Endothelial cell of umbilical vein (primary cell): ENCODE data around the gene SAMD5. TPM values are rescaled to one million over a fixed set of nuclear protein-coding genes. Genes with fewer than 3 reads are reported as not detected.

Source experiments
- BruUV-seq: library from RNA; stranded (reverse); fragments of 400-500 nt; replicated peaks from 2 replicates; lab custom pipeline; 2021; lab: Mats Ljungman, UMichigan
- CTCF ChIA-PET: fragments of 300-600, 350-600 bp; sonication (Branson Sonifier 250); formaldehyde crosslinking; loops from one replicate; lab custom pipeline; 2021; ENCODE audit warnings: antibody characterized with exemption, inconsistent platforms; lab: Charles Lee
- POLR2A ChIA-PET: fragments of 300-600, 350-600 bp; sonication (Branson Sonifier 250); formaldehyde crosslinking; loops from one replicate; lab custom pipeline; 2021; ENCODE audit warnings: antibody characterized with exemption, inconsistent platforms; lab: Charles Lee
- DNase-seq: peaks from one replicate; pipeline ENCODE4 v3.0.0-alpha.2; 2011; ENCODE audit warnings: low read depth, low spot score
- FAIRE-seq: peaks from 2 replicates; lab custom pipeline; 2011; peaks lifted over from hg19 to GRCh38; lab: Jason Lieb, UNC
- H2AFZ ChIP-seq: 2 replicates; pipeline ENCODE4 v1.6.0; 2012; ENCODE audit warnings: low read depth, low read length, control low read depth, inconsistent platforms
- H3K27ac ChIP-seq: 2 replicates; pipeline ENCODE4 v1.5.1; 2011; ENCODE audit warnings: low read depth, mild to moderate bottlenecking, control low read depth, low read length, moderate library complexity; ENCODE audit not compliant: insufficient read depth
- H3K27me3 ChIP-seq, 2 experiments: 2 replicates each; pipeline versions ENCODE4 v1.6.0 to v1.6.1; 2011; ENCODE audit warnings: low read length in 2 of 2, mixed read lengths in 1 of 2; ENCODE audit not compliant: control insufficient read depth in 2 of 2, insufficient read depth in 2 of 2
- H3K36me3 ChIP-seq, 2 experiments: 2 replicates in 1 of 2; 3 replicates in 1 of 2; pipeline ENCODE4 v1.5.1; 2011; ENCODE audit warnings: low read length in 2 of 2, mild to moderate bottlenecking in 1 of 2, moderate library complexity in 1 of 2; ENCODE audit not compliant: control insufficient read depth in 2 of 2, insufficient read depth in 2 of 2; ENCODE audit errors: extremely low read depth in 1 of 2
- H3K4me1 ChIP-seq: 3 replicates; pipeline ENCODE4 v1.5.1; 2011; ENCODE audit warnings: mild to moderate bottlenecking, low read length; ENCODE audit not compliant: control insufficient read depth, insufficient read depth; ENCODE audit errors: extremely low read depth
- H3K4me2 ChIP-seq: 2 replicates; pipeline ENCODE4 v1.6.1; 2011; ENCODE audit warnings: low read length, control low read depth, mixed read lengths; ENCODE audit not compliant: insufficient read depth
- H3K4me3 ChIP-seq, 3 experiments: fragments of 200-600 bp in 1 of 3; sonication (generic), shearing (Covaris generic) in 1 of 3; replicated peaks in 1 of 3; 2 replicates each; pipeline ENCODE4 v1.5.1; 2011 to 2016; ENCODE audit warnings: control low read depth in 3 of 3, low read length in 3 of 3, mild to moderate bottlenecking in 2 of 3, inconsistent platforms in 1 of 3, low read depth in 1 of 3, moderate library complexity in 1 of 3; ENCODE audit not compliant: insufficient read depth in 1 of 3
- H3K79me2 ChIP-seq: 2 replicates; pipeline ENCODE4 v1.6.0; 2012; ENCODE audit warnings: low read length, inconsistent platforms; ENCODE audit not compliant: control insufficient read depth, insufficient read depth
- H3K9ac ChIP-seq: replicated peaks from 2 replicates; pipeline ENCODE3; 2011; ENCODE audit warnings: low read length, control low read depth; ENCODE audit not compliant: insufficient read depth; ENCODE audit errors: extremely low read depth
- H3K9me1 ChIP-seq: replicated peaks from 3 replicates; pipeline ENCODE4 v1.6.0; 2011; ENCODE audit warnings: mild to moderate bottlenecking, low read length; ENCODE audit not compliant: control insufficient read depth, insufficient read depth; ENCODE audit errors: extremely low read depth
- H3K9me3 ChIP-seq: replicated peaks from 2 replicates; pipeline ENCODE4 v1.5.1; 2012; ENCODE audit warnings: low read length, inconsistent platforms; ENCODE audit not compliant: control insufficient read depth, insufficient read depth
- H4K20me1 ChIP-seq: replicated peaks from 2 replicates; pipeline ENCODE3; 2011; ENCODE audit warnings: mild to moderate bottlenecking, low read length; ENCODE audit not compliant: control insufficient read depth, insufficient read depth; ENCODE audit errors: extremely low read depth
- EZH2 ChIP-seq: IDR thresholded peaks from 2 replicates; pipeline ENCODE4 v1.6.1; 2012; ENCODE audit warnings: borderline replicate concordance, low read depth, mild to moderate bottlenecking, moderate library complexity, low read length, inconsistent platforms; ENCODE audit not compliant: severe bottlenecking
- FOS ChIP-seq: IDR thresholded peaks from 2 replicates; pipeline ENCODE4 v1.6.1; 2011; ENCODE audit warnings: mild to moderate bottlenecking, low read length, moderate library complexity, borderline replicate concordance; ENCODE audit not compliant: insufficient read depth
- GATA2 ChIP-seq: IDR thresholded peaks from 2 replicates; pipeline ENCODE4 v1.7.0; 2011; ENCODE audit warnings: low read depth, mild to moderate bottlenecking, moderate library complexity, mixed read lengths, low read length; ENCODE audit not compliant: insufficient read length, insufficient read depth
- JUN ChIP-seq: IDR thresholded peaks from 2 replicates; pipeline ENCODE4 v1.6.1; 2011; ENCODE audit warnings: borderline replicate concordance, low read depth; ENCODE audit not compliant: insufficient read length, insufficient read depth
- MYC ChIP-seq: IDR thresholded peaks from one replicate; pipeline ENCODE4 v1.6.1; 2011; ENCODE audit warnings: mild to moderate bottlenecking, low read depth, low read length
- POLR2A ChIP-seq: IDR thresholded peaks from 2 replicates; pipeline ENCODE4 v1.6.1; 2012; ENCODE audit warnings: low read depth, mild to moderate bottlenecking, control low read depth, low read length
- POLR2AphosphoS5 ChIP-seq: IDR thresholded peaks from 2 replicates; pipeline ENCODE4 v1.6.1; 2012; ENCODE audit warnings: low read depth, mild to moderate bottlenecking, control low read depth, low read length, moderate library complexity; ENCODE audit not compliant: insufficient read depth
- dilution Hi-C: fragments of 300-500 bp; cut with MboI; formaldehyde crosslinking; loops from one replicate; pipeline ENCODE4 v1.15.0; 2019; ENCODE audit warnings: low sequenced_read_pairs; ENCODE audit not compliant: extremely low pct_ligation_motif_present
- intact Hi-C: fragments of 100-400 bp; cut with micrococcal nuclease; formaldehyde crosslinking; loops from one replicate; pipeline ENCODE4 v1.10.0; 2022
- polyA plus RNA-seq, 4 experiments: library from polyadenylated mRNA; depleted of rRNA in 3 of 4; stranded (reverse) in 3 of 4; unstranded in 1 of 4; fragments of >200 nt; gene quantifications; 2 replicates each; pipeline versions ENCODE4 v1.2.1 to v1.2.3, GENCODE V29; 2011 to 2012; ENCODE audit warnings: missing spikeins in 1 of 4
- total RNA-seq: library from RNA; stranded (reverse); gene quantifications from 2 replicates; pipeline ENCODE4 v1.2.3, GENCODE V29; 2021
- TF ChIP-seq, protein P1 (sequence below), 2 donors: IDR thresholded peaks; 1 replicate in 1 of 2; 2 replicates in 1 of 2; pipeline ENCODE4 v1.5.1; 2011; ENCODE audit warnings: low read length in 2 of 2, mild to moderate bottlenecking in 2 of 2, moderate library complexity in 2 of 2, control low read depth in 1 of 2, inconsistent platforms in 1 of 2, low read depth in 1 of 2; ENCODE audit not compliant: insufficient read depth in 1 of 2; ENCODE audit errors: extremely low read depth in 1 of 2
- TF ChIP-seq, protein P2 (sequence below): IDR thresholded peaks from 2 replicates; pipeline ENCODE4 v1.6.1; 2011; ENCODE audit not compliant: insufficient read depth, insufficient read length

The SAMD5 gene
- total and polyA plus RNA-seq, 2 donors (not counting 3 experiments of a cell fraction or from before 2014, with no cell fraction given): 0.75 to 6.9 TPM

DNA sequence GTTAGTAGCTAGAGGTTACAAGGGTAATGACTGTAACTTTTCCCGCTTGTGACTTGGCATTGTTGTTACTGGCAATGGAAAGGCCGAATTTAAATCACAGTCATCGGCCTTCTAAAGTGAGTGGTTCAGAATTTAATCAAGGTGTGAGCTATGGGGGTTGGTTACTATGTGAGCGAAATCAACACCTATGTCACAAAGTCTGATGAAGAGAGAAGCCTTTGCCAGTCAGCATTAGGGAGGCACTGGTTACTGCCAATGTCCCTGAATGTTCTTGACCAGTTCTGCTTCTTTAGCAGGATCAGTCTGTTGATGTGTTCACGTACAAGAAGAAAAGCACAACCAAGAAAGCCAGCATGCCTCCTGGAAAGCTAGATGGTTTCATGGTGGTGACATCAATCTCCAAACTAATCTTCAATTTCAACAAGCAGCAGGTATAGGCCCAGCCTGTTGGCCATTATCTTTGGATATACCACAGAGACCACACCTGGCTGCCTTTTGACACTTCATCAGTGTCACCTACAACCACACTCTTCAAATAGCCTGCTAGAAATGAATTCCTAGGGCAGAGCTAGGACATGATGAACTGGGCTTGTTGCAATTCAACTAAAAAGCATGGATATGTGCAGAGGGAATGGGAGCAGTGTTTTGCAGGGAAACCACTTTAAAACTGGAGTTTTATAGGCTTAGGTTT lies 17.2 kb downstream of the SAMD5 start:
- intact Hi-C loops: no loop called here
- Histone ChIP-seq H3K27ac (no peak overlapping the region), H2AFZ (no peak overlapping the region), H3K9me3 (no peaks in the 10 kb centered on the region), H3K4me3 (no peak overlapping the region), H3K36me3 (no peaks in the 10 kb centered on the region), H3K27me3 (no peaks in the 10 kb centered on the region), H3K4me2 (no peak overlapping the region), H4K20me1 (no peaks in the 10 kb centered on the region), H3K79me2 (no peaks in the 10 kb centered on the region), H3K9me1 (no peaks in the 10 kb centered on the region), H3K4me1 (no peaks in the 10 kb centered on the region), H3K9ac (no peak overlapping the region)
- no TSS peak for BruUV-seq
- DNase-seq (no peak), FAIRE-seq (no peak)
- TF ChIP-seq POLR2AphosphoS5 (no peak), POLR2A (no peak), FOS (no peak), GATA2 (no peak), JUN (no peak), MYC (no peak), EZH2 (no peak)
- TF ChIP-seq, protein P1, sequence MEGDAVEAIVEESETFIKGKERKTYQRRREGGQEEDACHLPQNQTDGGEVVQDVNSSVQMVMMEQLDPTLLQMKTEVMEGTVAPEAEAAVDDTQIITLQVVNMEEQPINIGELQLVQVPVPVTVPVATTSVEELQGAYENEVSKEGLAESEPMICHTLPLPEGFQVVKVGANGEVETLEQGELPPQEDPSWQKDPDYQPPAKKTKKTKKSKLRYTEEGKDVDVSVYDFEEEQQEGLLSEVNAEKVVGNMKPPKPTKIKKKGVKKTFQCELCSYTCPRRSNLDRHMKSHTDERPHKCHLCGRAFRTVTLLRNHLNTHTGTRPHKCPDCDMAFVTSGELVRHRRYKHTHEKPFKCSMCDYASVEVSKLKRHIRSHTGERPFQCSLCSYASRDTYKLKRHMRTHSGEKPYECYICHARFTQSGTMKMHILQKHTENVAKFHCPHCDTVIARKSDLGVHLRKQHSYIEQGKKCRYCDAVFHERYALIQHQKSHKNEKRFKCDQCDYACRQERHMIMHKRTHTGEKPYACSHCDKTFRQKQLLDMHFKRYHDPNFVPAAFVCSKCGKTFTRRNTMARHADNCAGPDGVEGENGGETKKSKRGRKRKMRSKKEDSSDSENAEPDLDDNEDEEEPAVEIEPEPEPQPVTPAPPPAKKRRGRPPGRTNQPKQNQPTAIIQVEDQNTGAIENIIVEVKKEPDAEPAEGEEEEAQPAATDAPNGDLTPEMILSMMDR (IDR thresholded peaks at IDR 0.05; ENCODE audit: extremely low read depth in 1 of 2, insufficient read depth in 1 of 2, low read depth in 1 of 2, low read length in 2 of 2): no peak
- TF ChIP-seq, protein P2, sequence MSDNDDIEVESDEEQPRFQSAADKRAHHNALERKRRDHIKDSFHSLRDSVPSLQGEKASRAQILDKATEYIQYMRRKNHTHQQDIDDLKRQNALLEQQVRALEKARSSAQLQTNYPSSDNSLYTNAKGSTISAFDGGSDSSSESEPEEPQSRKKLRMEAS: no peak
- dilution Hi-C loops: no loop called here
- POLR2A ChIA-PET: no interaction called here
- CTCF ChIA-PET: no interaction called here
